NAMALWA (cell line): ENCODE measurements around the gene INO80B.
A peak's percentile ranks its signal among the peaks of the same experiment; 100 is the strongest.

Source experiments
- DNase-seq: peaks from one replicate; pipeline ENCODE4 v3.0.0-alpha.2; 2015; ENCODE audit warnings: low spot score

Gene INO80B

GRCh38 chr2:74454654-74455511 lies at the start of gene INO80B:
TSS of gene INO80B (plus strand) at chr2:74455087. CDS start at chr2:74455117, 30 bp downstream.
- DNase-seq, result peak; percentile 99

GRCh38 chr2:74406035-74406434 lies 48.9 kb upstream of the INO80B start:
- DNase-seq, result peak; percentile 25

GRCh38 chr2:74407682-74408081 lies 47.2 kb upstream of the INO80B start:
- DNase-seq, result no peak

GRCh38 chr2:74413001-74413698 lies 41.7 kb upstream of the INO80B start:
- DNase-seq, result no peak

GRCh38 chr2:74414441-74414840 lies 40.4 kb upstream of the INO80B start:
- no peak for DNase-seq

GRCh38 chr2:74414881-74415761 lies 39.8 kb upstream of the INO80B start:
- DNase-seq, result no peak

- no peak for DNase-seq
Observed at GRCh38 chr2:74415762-74416395, 39.0 kb upstream of the INO80B start.

GRCh38 chr2:74416778-74417177 lies 38.1 kb upstream of the INO80B start:
- DNase-seq, result peak; percentile 27

- no peak for DNase-seq
Observed at GRCh38 chr2:74417197-74417596, 37.7 kb upstream of the INO80B start.

- no peak for DNase-seq
Observed at GRCh38 chr2:74417763-74418162, 37.1 kb upstream of the INO80B start.

- no peak for DNase-seq
Observed at GRCh38 chr2:74418312-74418711, 36.6 kb upstream of the INO80B start.

GRCh38 chr2:74419345-74419744 lies 35.5 kb upstream of the INO80B start:
- DNase-seq, result peak; percentile 28

- no peak for DNase-seq
Observed at GRCh38 chr2:74420006-74420405, 34.9 kb upstream of the INO80B start.

- DNase-seq, result peak; percentile 21
Observed at GRCh38 chr2:74420443-74421103, 34.3 kb upstream of the INO80B start.

- DNase-seq, result peak; percentile 96
Observed at GRCh38 chr2:74421221-74421870, 33.5 kb upstream of the INO80B start, which contains the start of the genes C2orf81 and WDR54. TSS of gene C2orf81 (minus strand) at chr2:74421619. CDS start at chr2:74421560, 59 bp downstream. TSS of gene WDR54 (plus strand) at chr2:74421730. CDS start at chr2:74422154, 424 bp downstream.

- DNase-seq, result no peak
Observed at GRCh38 chr2:74423231-74424095, 31.4 kb upstream of the INO80B start.

- no peak for DNase-seq
Observed at GRCh38 chr2:74424139-74424992, 30.5 kb upstream of the INO80B start.

GRCh38 chr2:74424995-74425406 lies 29.9 kb upstream of the INO80B start:
- DNase-seq, result no peak
